Transverse colon (tissue), 3 donors: Measurements from ENCODE around the gene PANX2.

ENCODE experiments used
- CTCF ChIP-seq, 5 experiments: fragments of 200-600 bp in 3 of 5; fragments of 450-650 bp in 2 of 5; sonication (generic) in 3 of 5; IDR thresholded peaks; 1 replicate in 2 of 5; 2 replicates in 3 of 5; pipeline ENCODE4 v1.5.1; 2016 to 2017; ENCODE audit warnings: antibody characterized with exemption in 5 of 5, inconsistent platforms in 3 of 5, mild to moderate bottlenecking in 2 of 5, moderate library complexity in 1 of 5
- POLR2A ChIP-seq: fragments of 450-650 bp; IDR thresholded peaks from one replicate; pipeline ENCODE4 v1.6.1; 2016; ENCODE audit warnings: antibody characterized with exemption, mild to moderate bottlenecking, moderate library complexity

DNA sequence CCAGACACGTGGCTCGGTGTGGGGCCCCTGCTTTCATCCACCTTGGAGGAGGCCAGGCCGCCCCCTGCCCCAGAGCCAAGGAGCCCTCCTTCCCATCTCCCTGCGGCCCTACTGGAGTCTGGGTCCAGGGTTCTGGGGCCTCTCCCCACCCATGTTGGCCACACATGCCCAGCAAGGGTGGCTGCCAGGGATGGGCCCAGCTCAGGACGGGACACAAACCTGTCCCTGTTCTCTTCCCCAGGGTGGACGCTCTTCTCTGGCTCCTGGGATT, 4.6 kb downstream of the PANX2 start:
- TF ChIP-seq CTCF (IDR thresholded peaks at IDR 0.05) (no peak), POLR2A (no peak)
